CMK (cell line): ENCODE results near the gene HSPG2.
"Not testable (repeated sequence)": the region's sequence is repeated elsewhere in the genome, so short reads cannot be mapped to it uniquely, and the experiment has no call there.

ENCODE experiments used
- DNase-seq: peaks from one replicate; pipeline ENCODE4 v3.0.0-alpha.2; 2010; ENCODE audit warnings: low read depth

HSPG2 gene

GRCh38 chr1:21823980-21824702 lies 113.0 kb downstream of the HSPG2 start:
- DNase-seq: peak; percentile 88

- DNase-seq: peak; percentile 60
Observed at GRCh38 chr1:21823206-21823979, 113.7 kb downstream of the HSPG2 start.

- DNase-seq: peak; percentile 80
Observed at GRCh38 chr1:21822349-21822748, 114.8 kb downstream of the HSPG2 start.

DNA sequence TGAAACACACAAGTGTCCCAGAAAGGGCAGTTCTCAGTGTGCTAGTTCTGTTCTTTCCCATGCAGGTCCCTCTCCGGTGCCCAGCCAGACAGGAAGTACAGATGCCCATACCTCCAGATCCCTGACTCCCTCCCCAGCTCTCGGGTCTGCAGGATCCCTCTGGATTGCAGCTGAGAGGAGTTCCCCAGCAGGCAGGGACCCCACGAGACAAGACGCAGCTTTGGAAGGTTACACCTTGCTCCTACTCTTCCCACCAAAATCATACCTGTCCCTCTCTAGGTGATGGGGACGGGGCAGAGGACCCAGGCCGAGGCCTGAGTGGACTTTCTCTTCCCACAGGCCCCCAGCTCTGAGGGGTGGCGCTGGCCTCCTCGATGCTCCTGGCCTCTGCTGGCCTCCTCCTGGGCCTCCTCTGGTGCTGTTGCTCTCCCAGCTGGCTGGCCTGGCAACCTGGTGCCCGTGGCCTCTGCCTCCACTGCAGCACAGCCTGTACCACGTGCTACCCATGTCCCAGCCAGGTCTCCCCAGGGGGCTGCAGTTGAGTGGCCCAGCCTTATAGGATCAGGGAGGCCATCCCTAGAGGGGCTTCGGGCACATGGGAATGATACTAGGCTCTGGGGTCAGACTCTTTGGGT lies 115.6 kb downstream of the HSPG2 start:
- DNase-seq: no peak

DNA sequence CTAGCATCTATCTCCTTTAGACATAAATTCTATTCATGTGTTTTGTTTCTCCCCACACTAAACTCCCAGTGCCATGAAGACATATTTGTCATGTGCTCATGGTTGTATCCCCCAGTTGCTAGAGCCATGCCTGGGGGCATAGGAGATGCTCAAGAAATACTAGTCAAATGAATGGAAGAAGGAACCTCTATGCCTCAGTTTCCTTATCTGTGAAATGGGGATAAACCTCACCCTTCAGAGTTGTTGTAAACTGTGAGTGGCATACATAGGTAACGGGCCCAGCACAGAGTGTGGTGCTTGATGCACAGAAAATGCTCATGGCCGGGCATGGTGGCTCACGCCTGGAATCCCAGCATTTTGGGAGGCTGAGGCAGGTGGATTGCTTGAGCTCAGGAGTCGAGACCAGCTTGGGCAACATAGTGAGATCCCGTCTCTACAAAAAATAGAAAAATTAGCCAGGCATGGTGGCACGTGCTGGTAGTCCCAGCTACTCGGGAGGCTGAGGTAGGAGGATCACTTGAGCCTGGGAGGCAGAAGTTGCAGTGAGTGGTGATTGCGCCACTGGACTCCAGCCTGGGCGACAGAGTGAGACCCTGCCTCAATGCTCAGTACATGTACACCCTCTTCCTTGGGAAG lies 116.4 kb downstream of the HSPG2 start:
- DNase-seq: no peak

DNA sequence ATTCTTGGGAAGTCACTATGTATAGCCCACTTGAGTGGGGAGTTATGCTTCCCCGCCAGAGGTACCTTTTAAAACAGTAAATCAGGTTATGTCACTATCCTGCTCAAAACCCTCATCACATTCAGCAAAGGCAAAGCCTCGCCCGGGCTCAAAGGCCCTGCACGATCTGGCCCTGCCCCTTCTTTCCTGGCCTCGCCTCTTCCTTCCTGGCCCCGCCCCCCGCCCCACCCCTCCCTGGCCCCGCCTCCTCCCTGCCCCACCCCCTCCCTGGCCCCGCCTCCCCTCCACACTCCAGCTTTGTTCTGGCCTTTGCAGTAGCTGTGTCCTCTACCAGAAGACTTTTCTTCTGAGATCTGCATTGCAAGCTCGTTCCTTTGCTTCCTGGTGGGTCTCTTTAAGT lies 118.5 kb downstream of the HSPG2 start:
- peak; percentile 40 for DNase-seq

DNA sequence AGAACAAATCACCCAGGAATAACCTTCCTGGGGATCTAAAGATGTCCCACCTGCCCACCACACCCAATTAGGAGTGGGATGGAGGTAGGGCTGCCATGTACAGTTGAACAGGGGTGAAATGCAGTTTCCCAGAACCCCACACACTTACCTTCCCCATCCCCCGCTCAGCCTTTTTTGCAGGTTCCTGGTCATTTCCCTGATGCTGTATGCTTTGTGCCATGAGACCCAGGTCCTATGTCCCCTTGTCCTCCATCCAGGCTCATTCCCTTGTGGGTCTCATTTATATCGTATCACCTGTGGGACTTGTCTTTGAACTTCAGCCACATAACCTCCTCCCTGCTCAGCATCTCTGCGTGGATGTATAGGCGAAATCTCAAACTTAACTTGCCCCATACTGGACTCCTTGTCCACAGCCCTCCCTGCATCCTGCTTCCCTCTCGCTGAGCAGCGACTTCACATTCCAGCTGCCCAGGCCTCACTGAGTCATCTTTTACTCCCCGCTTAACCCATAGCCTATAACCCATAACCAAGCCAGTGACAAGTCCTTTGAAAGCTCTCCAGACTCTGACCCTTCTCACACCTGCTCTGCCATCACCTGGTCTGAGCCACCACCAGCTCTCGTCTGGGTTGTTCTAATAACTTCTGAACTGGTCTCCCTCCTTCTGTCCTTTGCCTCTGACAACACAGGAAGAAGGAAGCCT lies 120.4 kb downstream of the HSPG2 start:
- DNase-seq: no peak

GRCh38 chr1:21815724-21816321 lies 121.3 kb downstream of the HSPG2 start:
- no peak for DNase-seq

GRCh38 chr1:21814981-21815582 lies 122.0 kb downstream of the HSPG2 start:
- no peak for DNase-seq

DNA sequence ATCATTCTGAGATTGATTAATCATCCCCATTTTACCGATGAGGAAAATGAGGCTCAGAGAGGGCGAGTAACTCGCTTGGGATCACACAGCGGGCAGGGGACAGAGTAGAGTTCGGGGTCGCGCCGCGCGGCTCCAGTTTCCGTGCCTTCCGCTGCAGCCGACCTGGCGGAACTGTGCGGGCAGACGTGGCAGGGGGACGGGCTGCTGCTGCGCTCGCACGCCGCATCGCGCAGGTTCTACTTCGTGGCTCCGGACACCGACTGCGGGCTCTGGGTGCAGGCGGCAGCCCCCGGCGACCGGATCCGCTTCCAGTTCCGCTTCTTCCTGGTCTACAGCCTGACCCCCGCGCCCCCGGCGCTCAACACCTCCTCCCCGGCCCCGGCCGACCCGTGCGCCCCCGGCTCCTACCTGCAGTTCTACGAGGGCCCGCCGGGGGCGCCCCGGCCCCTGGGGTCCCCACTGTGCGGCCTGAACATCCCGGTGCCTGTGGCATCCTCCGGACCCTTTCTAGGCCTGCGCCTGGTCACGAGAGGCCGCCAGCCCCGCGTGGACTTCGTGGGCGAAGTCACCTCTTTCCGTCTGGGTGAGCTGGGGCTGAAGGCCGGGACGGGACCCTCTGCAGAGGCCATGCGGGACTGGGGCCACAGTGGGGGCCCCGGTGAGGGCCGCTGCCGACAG lies 122.7 kb downstream of the HSPG2 start:
- no peak for DNase-seq

- no peak for DNase-seq
Observed at GRCh38 chr1:21813542-21813941, 123.6 kb downstream of the HSPG2 start.

GRCh38 chr1:21811875-21812305 lies 125.2 kb downstream of the HSPG2 start, which contains the start of gene LDLRAD2:
LDLRAD2 (plus strand) TSS chr1:21812265; CDS start chr1:21812452, 187 bp downstream.
- DNase-seq: peak; percentile 48

- no peak for DNase-seq
Observed at GRCh38 chr1:21804536-21804935, 132.6 kb downstream of the HSPG2 start.

DNA sequence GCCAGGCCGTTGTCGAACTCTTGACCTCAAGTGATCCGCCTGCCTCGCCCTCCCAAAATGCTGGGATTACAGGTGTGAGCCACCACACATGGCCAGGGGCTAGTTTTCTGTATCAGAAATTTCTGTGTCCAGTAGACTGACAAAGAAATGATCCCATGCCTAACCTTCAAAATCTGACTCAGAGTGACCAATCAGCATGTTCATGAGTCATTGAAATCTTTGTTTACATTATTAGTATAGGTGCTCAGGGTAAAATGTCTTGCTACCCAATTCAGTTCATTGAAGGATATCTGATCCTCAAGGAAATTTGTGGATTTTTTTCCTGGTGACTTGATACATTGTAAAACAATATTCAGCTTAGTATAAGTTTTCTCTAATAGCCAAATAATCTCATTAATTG lies 136.0 kb downstream of the HSPG2 start:
- no peak for DNase-seq

DNA sequence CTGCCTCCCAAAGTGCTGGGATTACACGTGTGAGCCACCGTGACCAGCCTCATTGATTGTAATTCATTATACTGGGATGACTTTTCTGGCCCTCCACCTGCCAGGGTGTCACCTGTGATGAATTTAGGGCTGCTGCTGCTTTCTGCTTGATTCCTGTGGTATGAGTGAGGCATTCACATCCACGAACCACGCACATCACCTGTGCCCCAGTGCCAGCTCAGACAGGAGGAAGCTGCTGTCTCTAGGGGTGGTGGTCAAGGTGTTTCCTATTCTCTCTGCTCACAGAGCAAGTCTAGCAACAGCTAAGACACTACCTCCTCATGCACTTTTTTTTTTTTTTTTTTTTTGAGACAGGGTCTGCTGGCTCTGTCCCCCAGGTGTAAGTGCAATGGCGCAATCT lies 137.4 kb downstream of the HSPG2 start:
- DNase-seq: no peak

DNA sequence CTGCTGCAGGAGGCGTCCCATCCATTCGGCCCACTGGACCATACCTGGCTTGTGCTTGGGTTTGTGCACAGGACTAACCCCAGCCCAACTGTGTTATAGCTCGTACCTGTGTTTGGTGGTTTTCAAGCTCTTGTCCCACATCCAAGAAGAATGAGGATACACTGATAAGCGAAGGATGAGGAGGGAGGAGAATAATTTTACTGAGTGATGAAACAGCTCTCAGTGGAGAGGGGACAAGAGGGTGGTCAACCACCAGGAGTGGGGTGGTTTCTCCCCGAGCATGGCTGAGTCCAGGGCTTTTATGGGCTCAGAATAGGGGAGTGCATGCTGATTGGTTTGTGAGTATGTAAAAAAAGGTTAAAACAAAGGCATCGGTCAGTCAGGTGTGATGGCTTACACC lies 142.0 kb downstream of the HSPG2 start:
- DNase-seq: no peak

DNA sequence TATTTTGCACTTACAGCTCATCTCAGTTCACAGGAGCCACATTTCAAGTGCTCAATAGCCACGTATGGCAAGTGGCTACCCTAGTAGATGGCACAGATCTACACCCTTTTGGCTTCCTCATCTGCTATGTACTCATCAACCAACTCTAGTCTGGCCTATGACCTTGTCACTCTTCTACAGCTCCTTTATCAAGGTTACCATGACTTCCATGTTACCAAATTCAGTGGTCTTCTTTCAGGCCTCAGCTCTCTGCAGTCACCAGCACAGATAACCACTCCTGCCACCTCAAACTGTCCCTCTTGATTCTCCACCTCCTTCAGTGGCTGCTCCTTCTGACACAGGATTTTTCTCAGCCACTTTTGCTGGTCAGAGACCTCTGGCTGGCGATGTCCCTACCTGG lies 142.5 kb downstream of the HSPG2 start:
- no peak for DNase-seq

- DNase-seq: no peak
Observed at GRCh38 chr1:21793104-21793503, 144.0 kb downstream of the HSPG2 start.

- no peak for DNase-seq
Observed at GRCh38 chr1:21786640-21787039, 150.5 kb downstream of the HSPG2 start.

- not testable (repeated sequence) for DNase-seq
Observed at GRCh38 chr1:21785764-21786163, 151.3 kb downstream of the HSPG2 start.
